Right atrium auricular region (tissue), 2 donors: ENCODE measurements around the gene CBARP. TPM values are rescaled to one million over a fixed set of nuclear protein-coding genes. Genes with fewer than 3 reads are reported as not detected.

Source experiments
- DNase-seq: peaks from one replicate; pipeline ENCODE4 v3.0.0-alpha.2; 2019; ENCODE audit warnings: low spot score
- H3K27ac ChIP-seq, 2 donors: fragments of 200-600 bp; sonication (generic); 1 replicate in 1 of 2; 2 replicates in 1 of 2; pipeline ENCODE4 v1.5.1; 2016 to 2019
- H3K27me3 ChIP-seq, 2 donors: fragments of 200-600 bp; sonication (generic); one replicate each; pipeline versions ENCODE4 v1.5.1 to v1.6.0; 2017 to 2019
- H3K36me3 ChIP-seq: fragments of 200-600 bp; sonication (generic); one replicate; pipeline ENCODE4 v1.5.1; 2016
- H3K4me1 ChIP-seq, 2 donors: fragments of 200-600 bp; sonication (generic); one replicate each; pipeline versions ENCODE4 v1.5.1 to v1.6.0; 2017 to 2019
- H3K4me3 ChIP-seq, 2 donors: fragments of 200-600 bp; sonication (generic); 1 replicate in 1 of 2; 2 replicates in 1 of 2; pipeline ENCODE4 v1.5.1; 2017 to 2019; ENCODE audit warnings: mild to moderate bottlenecking in 1 of 2, moderate library complexity in 1 of 2
- H3K9me3 ChIP-seq, 2 donors: fragments of 200-600 bp; sonication (generic); one replicate each; pipeline ENCODE4 v1.5.1; 2019
- CTCF ChIP-seq, 2 donors: fragments of 200-600 bp; sonication (generic); IDR thresholded peaks; one replicate each; pipeline ENCODE4 v1.5.1; 2019; ENCODE audit warnings: antibody characterized with exemption in 2 of 2
- total RNA-seq, 2 donors: library from RNA; depleted of rRNA; stranded (reverse); fragments of >200 nt; gene quantifications; one replicate each; pipeline ENCODE4 v1.1.0, GENCODE V29; 2016

Gene CBARP
- total RNA-seq, 2 donors from 2014 or later: 2.4 to 2.6 TPM

GRCh38 chr19:1235625-1236538 is 1.9 kb downstream of the CBARP start:
- no peaks in the 10 kb centered on the region for H3K36me3 ChIP-seq
- no peak overlapping the region for H3K4me3 ChIP-seq
- DNase-seq: no peak
- H3K27ac ChIP-seq: no peak overlapping the region
- no peaks in the 10 kb centered on the region for H3K9me3 ChIP-seq
- H3K4me1 ChIP-seq: peaks cover 0 to 46% of the 10 kb centered on the region in 2 donors
- TF ChIP-seq CTCF (IDR thresholded peaks at IDR 0.05): no peak
- no peaks in the 10 kb centered on the region for H3K27me3 ChIP-seq

DNA sequence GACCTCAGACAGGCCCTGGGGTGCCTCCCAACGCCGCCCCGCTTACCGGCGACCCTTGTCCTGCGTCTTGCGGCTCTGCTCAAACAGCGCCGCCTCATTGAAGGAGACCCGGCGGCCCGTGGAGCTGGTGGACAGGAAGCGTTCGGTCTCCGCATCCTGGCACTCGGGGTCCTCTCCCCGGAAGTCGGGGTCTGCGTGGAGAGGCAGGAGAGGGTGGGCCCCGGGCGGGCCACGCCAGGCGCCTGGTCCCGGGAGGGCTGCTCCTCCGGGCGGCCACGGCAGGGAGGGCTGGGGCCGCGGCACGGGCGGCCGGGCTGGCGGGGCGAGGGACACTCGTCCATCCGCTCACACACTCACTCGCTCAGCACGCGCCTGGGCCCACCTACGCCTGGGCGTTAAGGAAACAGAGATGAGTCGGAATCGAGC is 2.8 kb downstream of the CBARP start:
- Histone ChIP-seq H3K27me3 (no peaks in the 10 kb centered on the region), H3K27ac (no peak overlapping the region), H3K36me3 (no peaks in the 10 kb centered on the region), H3K9me3 (no peaks in the 10 kb centered on the region), H3K4me3 (no peak overlapping the region), H3K4me1 (peaks cover 0 to 38% of the 10 kb centered on the region in 2 donors)
- DNase-seq: no peak
- TF ChIP-seq CTCF (IDR thresholded peaks at IDR 0.05): no peak

GRCh38 chr19:1234051-1234954 is 3.5 kb downstream of the CBARP start:
- TF ChIP-seq CTCF (IDR thresholded peaks at IDR 0.05): no peak
- DNase-seq: no peak
- Histone ChIP-seq H3K36me3 (no peaks in the 10 kb centered on the region), H3K4me3 (no peak overlapping the region), H3K9me3 (no peaks in the 10 kb centered on the region), H3K27me3 (no peaks in the 10 kb centered on the region), H3K27ac (no peak overlapping the region), H3K4me1 (peaks cover 0 to 35% of the 10 kb centered on the region in 2 donors)

DNA sequence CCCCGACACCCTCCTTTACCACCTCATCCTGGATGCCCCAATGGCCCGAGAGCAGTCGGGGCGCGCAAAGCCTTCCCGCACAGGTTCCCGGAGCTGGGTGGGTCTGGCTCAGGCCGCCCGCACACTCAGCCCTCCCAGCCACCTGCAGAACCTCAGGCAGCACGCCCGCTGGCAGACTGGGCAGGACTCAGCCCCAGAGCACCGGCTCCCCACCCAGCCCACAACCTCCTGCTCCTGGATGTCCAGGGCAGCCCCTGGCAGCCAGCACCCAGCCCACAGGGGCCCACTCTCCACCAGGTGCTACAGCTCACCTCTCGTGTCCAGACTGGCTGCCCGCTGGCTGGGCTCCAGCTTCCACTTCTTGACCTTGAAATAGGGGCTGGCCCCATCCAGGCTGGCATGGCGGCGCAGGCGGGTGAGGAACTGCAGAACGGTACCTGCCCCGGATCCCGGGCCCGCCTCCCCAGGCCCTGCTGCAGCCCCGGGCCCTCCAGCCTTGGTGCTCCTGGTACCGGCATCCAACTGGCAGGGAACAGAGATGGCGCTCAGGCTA is 4.6 kb downstream of the CBARP start:
- Histone ChIP-seq H3K4me3 (no peak overlapping the region), H3K9me3 (no peaks in the 10 kb centered on the region)
- TF ChIP-seq CTCF (IDR thresholded peaks at IDR 0.05): no peak

DNA sequence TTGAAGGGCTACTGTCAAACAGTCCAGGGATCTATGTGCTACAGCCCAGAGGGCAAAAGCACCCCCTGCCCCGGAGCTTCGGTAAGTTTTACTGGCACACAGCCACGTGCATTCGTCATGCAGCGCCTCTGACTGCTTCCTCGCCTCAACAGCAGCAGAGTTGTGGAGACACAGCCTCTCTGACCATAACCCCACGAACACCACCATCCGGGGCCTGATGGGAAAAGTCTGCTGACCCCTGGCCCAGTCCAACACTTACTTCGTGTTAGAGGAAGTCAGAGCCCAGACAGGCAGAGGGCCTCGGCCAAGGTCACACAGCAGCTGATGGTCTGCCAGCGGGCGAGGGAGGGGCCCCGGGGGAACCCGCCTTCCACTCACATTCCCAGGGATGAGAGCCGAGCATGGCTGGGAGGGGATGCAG is 5.1 kb downstream of the CBARP start:
- no peak for TF ChIP-seq CTCF (IDR thresholded peaks at IDR 0.05)
- Histone ChIP-seq H3K27ac (peak overlapping the region; percentile 60 to 70), H3K27me3 (no peaks in the 10 kb centered on the region), H3K36me3 (peaks cover 7% of the 10 kb centered on the region), H3K9me3 (no peaks in the 10 kb centered on the region), H3K4me3 (no peak overlapping the region), H3K4me1 (peaks cover 0 to 30% of the 10 kb centered on the region in 2 donors)
- no peak for DNase-seq

More for the DNA sequence above, 4.6 kb downstream of the CBARP start:
- peak overlapping the region; percentile 60 to 70 for H3K27ac ChIP-seq
- no peaks in the 10 kb centered on the region for H3K27me3 ChIP-seq
- DNase-seq: no peak
- H3K36me3 ChIP-seq: peaks cover 1% of the 10 kb centered on the region
- peaks cover 0 to 32% of the 10 kb centered on the region in 2 donors for H3K4me1 ChIP-seq
